ENCODE results near the gene B4GAT1.
"Not testable (repeated sequence)": the region's sequence is repeated elsewhere in the genome, so short reads cannot be mapped to it uniquely, and the experiment has no call there.

B4GAT1 gene

GRCh38 chr11:66362481-66363147 is 15.2 kb upstream of the B4GAT1 start:
- no peak for DNase-seq

- no peak for DNase-seq
Measured at GRCh38 chr11:66361502-66361941, 14.1 kb upstream of the B4GAT1 start.

GRCh38 chr11:66360406-66361073 is 13.1 kb upstream of the B4GAT1 start:
- DNase-seq: no peak

DNA sequence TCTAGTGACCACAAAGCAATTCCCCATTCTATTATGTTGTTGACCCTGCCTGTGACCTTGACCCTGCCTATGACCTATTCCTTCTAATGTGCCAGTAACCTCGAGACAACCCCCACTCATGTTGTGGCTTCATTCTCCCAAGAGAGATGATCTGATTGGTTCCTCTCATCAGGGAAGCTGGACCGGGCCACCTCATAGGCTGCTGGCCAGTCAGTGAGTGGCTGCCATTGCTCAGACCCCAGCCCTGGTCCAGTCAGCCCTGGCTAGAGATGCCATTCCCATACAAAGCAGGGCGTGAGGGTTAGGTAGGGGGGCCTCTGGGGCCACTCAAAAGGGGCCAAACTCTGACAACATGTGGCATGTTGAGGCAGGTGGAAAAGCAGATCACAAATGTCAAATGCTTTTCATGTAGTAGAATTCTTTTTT is 12.2 kb upstream of the B4GAT1 start:
- DNase-seq: no peak

- not testable (repeated sequence) for DNase-seq
Measured at GRCh38 chr11:66350560-66351235, 3.3 kb upstream of the B4GAT1 start.

DNA sequence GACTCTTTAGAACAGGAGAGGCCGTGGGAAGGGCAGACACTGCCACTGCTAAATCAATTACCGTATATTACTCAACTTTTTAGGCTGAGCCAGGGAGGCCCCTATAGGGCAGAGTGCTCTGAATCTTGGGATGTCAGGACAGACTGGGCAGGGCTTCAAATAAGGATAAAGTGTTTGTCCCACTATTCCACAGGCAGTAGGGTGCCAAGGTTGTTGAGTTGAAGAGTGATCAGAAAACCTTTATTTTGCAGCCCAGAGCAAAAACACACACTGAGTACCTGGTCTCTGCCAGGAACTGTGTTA is 1.6 kb upstream of the B4GAT1 start:
- no peak for DNase-seq

DNA sequence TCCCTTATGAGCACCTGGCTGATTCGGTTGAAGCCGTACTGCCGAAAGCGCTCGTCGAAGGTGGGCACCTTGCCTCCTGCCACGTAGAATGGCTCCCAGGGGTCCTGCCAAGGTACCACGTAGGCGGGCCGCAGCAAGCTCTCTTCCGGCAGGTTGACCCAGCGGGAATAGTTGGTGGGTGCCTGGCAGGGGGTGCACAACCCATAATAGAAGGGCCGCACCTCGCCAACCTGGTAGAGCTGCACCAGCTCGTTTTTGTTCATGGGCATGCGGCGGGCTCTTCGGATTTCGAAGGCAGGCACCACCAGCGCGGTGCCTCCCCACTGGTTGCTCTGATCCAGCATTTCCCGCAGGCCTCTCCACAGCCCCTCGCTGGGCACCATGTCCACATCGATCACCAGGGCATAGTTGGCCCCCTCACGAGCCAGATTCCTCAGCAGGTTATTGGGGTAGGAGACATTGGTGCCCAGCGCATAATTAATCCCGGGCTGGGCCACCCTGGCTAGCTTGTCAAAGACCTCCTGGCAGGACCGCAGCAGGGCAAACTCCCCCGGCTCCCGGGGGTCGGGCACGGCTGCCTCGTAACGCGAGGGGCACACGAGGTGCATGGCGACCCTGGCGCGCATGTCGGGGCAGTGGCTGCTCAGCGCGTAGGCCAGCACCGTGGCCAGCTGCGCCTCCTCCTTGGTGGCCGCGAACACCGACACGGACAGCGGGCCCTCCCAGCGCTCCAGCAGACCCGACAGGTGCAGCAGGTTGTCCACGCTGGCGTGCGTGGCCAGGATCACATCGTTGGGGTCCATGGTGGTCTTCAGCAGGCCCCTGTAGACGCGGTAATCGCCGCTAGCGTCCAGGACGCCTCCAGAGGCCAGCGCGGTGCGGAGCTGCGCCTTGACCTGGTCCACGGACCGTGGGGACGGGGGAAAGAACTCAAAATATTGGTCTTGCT is 679 bp downstream of the B4GAT1 start:
- DNase-seq: peak in 1 of 6 experiments; percentile 19

DNA sequence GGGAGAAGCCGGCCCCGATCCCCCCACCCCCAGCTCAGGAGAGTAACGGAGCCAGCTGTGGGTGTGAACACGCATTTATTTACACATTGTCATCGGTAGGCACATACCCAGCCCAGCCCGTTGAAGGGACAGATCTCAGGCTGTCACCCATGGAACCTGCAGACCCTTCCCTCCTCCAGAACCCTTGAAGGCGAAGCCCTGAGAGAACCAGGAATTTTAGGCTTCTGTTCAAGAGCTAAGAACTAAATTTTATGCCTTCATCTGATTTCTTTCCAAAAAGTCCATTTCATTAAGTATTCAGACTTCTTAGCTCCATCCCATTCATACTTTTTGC is 2.1 kb downstream of the B4GAT1 start:
- DNase-seq: no peak

DNA sequence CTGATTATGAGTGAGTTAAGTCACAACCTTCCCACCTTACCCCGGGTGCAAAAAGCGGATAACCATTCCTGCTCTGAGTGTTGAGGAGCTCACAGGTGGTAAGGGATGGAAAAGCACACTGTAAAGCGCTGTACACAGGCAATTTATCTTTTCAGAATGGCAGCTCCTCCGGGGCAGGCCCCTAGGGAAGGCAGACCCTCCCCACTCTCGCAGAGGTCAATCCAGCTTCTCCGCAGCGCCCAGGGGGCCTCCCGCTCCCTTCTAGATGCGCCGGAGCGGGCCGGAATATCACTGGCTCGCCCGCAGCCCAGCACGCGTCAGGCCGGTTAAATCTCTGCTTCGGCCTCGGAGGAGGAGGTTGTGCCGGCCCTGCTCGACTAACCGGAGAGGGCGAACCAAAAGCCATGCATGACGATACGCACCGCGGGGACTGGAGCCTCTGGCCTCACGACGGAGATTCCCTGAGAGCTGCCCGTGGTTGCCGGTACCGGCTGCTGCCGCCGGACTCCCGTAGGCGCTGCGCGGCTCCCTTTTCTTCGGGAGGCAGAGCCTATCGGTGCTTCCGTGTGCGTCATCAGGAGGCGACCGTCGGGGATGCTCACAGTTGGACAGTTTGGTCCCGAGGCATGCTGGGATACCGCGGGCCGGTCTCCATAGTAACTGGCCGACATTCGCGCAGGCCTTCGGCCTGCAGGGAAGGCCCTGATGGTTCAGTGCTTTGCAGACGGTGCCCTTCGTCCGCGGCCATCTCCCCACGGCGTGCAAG is 2.7 kb downstream of the B4GAT1 start, which contains the start of gene BRMS1:
Gene BRMS1 (minus strand): TSS at position 555 of the 766 bp plus-strand sequence. CDS start 2,870 bp downstream, outside the sequence.
- DNase-seq: peak; percentile 90 to 95 (median 92)

DNA sequence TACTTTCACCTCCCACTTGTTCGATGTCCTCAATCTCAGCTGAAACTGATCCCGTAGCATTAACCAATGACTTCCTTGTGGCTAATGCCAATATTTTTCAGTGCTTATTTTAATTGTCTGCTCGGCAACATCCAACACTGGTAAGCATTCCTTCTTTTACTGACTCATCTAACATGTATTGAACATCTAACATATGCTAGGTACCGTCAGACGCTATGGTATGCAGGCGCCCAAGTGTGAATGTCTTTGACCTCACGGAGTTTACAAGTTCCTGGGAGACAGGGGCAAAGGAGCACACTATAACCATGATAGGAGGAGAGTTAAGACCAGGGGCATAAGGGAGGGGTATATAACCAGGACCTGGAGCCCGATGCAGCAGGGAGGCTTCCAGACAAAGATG is 4.3 kb downstream of the B4GAT1 start:
- DNase-seq: no peak

- DNase-seq: no peak
Measured at GRCh38 chr11:66341502-66342126, 5.8 kb downstream of the B4GAT1 start.

GRCh38 chr11:66340596-66341501 is 6.6 kb downstream of the B4GAT1 start:
- no peak for DNase-seq

GRCh38 chr11:66339686-66340483 is 7.5 kb downstream of the B4GAT1 start:
- no peak for DNase-seq

DNA sequence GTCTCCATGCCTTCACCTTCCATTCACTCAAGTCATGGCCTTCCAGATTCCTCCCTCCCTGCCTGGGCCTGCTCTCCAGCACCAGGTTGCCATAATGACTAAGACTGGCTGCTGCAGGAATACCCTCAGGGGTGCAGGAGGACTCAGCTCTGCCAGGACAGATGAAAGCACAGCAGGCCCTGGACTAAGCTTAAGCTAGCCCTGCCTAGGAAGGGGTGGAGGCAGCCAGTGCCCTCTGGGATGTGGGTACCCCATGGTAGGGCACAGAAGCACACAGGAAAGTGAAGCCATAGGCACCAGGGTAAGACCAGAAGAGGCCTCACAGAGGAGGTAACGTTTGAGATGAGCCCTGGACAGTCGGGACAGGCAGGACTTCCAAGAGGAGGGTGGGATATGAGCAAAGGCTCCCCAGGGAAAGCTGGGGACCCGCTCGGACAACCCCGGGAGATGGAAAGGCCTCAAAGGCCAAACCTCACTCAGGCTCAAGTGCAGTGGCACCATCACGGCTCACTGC is 8.2 kb downstream of the B4GAT1 start:
- no peak for DNase-seq

- DNase-seq: no peak
Measured at GRCh38 chr11:66338276-66339161, 8.9 kb downstream of the B4GAT1 start.

- DNase-seq: no peak
Measured at GRCh38 chr11:66337103-66337899, 10.1 kb downstream of the B4GAT1 start.
